SK-N-SH (cell line): ENCODE measurements around the gene UNC5B. TPM values are rescaled to one million over a fixed set of nuclear protein-coding genes. Genes with fewer than 3 reads are reported as not detected.
A peak's percentile ranks its signal among the peaks of the same experiment; 100 is the strongest.

Source experiments
- CTCF ChIA-PET: fragments of 300-600, 350-600 bp; formaldehyde crosslinking; extraction: SDS; loops from one replicate; lab custom pipeline; 2021; lab: Yijun Ruan, JAX
- POLR2A ChIA-PET: fragments of 350-600 bp; sonication (Branson Sonifier 250); formaldehyde crosslinking; extraction: SDS; loops from one replicate; lab custom pipeline; 2020; ENCODE audit warnings: antibody characterized with exemption, inconsistent platforms; lab: Yijun Ruan, JAX
- DNase-seq: peaks from one replicate; pipeline ENCODE4 v3.0.0; 2012
- H2AFZ ChIP-seq: fragments of 200-600 bp; sonication (generic); 2 replicates; pipeline ENCODE4 v1.8.1; 2016; ENCODE audit warnings: antibody characterized with exemption, mild to moderate bottlenecking, low read depth
- H3F3A ChIP-seq: fragments of 200-600 bp; sonication (generic); replicated peaks from 2 replicates; pipeline ENCODE3; 2016; ENCODE audit warnings: antibody characterized with exemption, mild to moderate bottlenecking; ENCODE audit not compliant: insufficient read depth
- H3K27ac ChIP-seq, 2 experiments: fragments of 200-500 bp in 1 of 2; fragments of 200-600 bp in 1 of 2; sonication (Bioruptor generic) in 1 of 2; sonication (generic), shearing (Covaris generic) in 1 of 2; 2 replicates each; pipeline versions ENCODE4 v1.5.1 to v1.6.1; 2014 to 2016; ENCODE audit warnings: low read depth in 2 of 2, inconsistent platforms in 1 of 2, low read length in 1 of 2, mild to moderate bottlenecking in 1 of 2, mixed read lengths in 1 of 2
- H3K27me3 ChIP-seq: fragments of 200-600 bp; sonication (generic), shearing (Covaris generic); 2 replicates; pipeline ENCODE4 v1.6.1; 2016; ENCODE audit warnings: mixed run types; ENCODE audit not compliant: insufficient read depth
- H3K36me3 ChIP-seq, 2 experiments: fragments of 200-500 bp in 1 of 2; fragments of 200-600 bp in 1 of 2; sonication (Bioruptor generic) in 1 of 2; sonication (generic) in 1 of 2; replicated peaks in 1 of 2; 2 replicates each; pipeline versions ENCODE3 to v1.5.1; 2014 to 2016; ENCODE audit warnings: low read length in 1 of 2, mild to moderate bottlenecking in 1 of 2; ENCODE audit not compliant: insufficient read depth in 2 of 2, control insufficient read depth in 1 of 2
- H3K4me1 ChIP-seq, 2 experiments: fragments of 200-500 bp in 1 of 2; fragments of 200-600 bp in 1 of 2; sonication (Bioruptor generic) in 1 of 2; sonication (generic), shearing (Covaris generic) in 1 of 2; 2 replicates each; pipeline versions ENCODE4 v1.5.1 to v1.6.1; 2014 to 2016; ENCODE audit warnings: low read depth in 1 of 2, low read length in 1 of 2, mixed run types in 1 of 2; ENCODE audit not compliant: insufficient read depth in 2 of 2, control insufficient read depth in 1 of 2
- H3K4me2 ChIP-seq: fragments of 200-600 bp; sonication (generic), shearing (Covaris generic); 2 replicates; pipeline ENCODE4 v1.6.1; 2017; ENCODE audit warnings: mixed run types
- H3K4me3 ChIP-seq, 2 experiments: fragments of 200-500 bp in 1 of 2; fragments of 200-600 bp in 1 of 2; sonication (Bioruptor generic) in 1 of 2; sonication (generic), shearing (Covaris generic) in 1 of 2; 2 replicates each; pipeline versions ENCODE4 v1.5.1 to v1.8.1; 2014 to 2016; ENCODE audit warnings: low read depth in 2 of 2, inconsistent platforms in 1 of 2, low read length in 1 of 2, mild to moderate bottlenecking in 1 of 2, mixed read lengths in 1 of 2, moderate library complexity in 1 of 2
- H3K79me2 ChIP-seq: fragments of 200-600 bp; sonication (generic); 2 replicates; pipeline ENCODE4 v1.8.1; 2017; ENCODE audit warnings: mild to moderate bottlenecking; ENCODE audit not compliant: insufficient read depth
- H3K9ac ChIP-seq: fragments of 200-600 bp; sonication (generic); 2 replicates; pipeline ENCODE4 v1.6.1; 2017; ENCODE audit warnings: mixed run types
- H3K9me2 ChIP-seq: fragments of 200-600 bp; sonication (generic); 2 replicates; pipeline ENCODE4 v1.6.1; 2017; ENCODE audit warnings: mixed run types
- H3K9me3 ChIP-seq: fragments of 200-600 bp; sonication (generic); 2 replicates; pipeline ENCODE4 v1.6.1; 2017; ENCODE audit warnings: mixed run types, mild to moderate bottlenecking, moderate library complexity
- H4K20me1 ChIP-seq: fragments of 200-600 bp; sonication (generic); 2 replicates; pipeline ENCODE4 v1.6.1; 2017; ENCODE audit warnings: mild to moderate bottlenecking, mixed run types; ENCODE audit not compliant: insufficient read depth
- CHD2 ChIP-seq: fragments of 150-350 bp; IDR thresholded peaks from 2 replicates; pipeline ENCODE4 v1.6.1; 2018; ENCODE audit warnings: low read length; ENCODE audit not compliant: partially characterized antibody
- EP300 ChIP-seq, 2 experiments: IDR thresholded peaks; 2 replicates each; pipeline versions ENCODE4 v1.4.0 to v1.6.1; 2012; ENCODE audit warnings: borderline replicate concordance in 1 of 2, low read depth in 1 of 2, low read length in 1 of 2
- EZH2phosphoT487 ChIP-seq: fragments of 200-600 bp; sonication (generic); IDR thresholded peaks from 2 replicates; pipeline ENCODE4 v1.6.1; 2017; ENCODE audit warnings: low read depth, mixed run types, mild to moderate bottlenecking, antibody characterized with exemption, moderate library complexity, borderline replicate concordance
- FOXJ3 ChIP-seq: sonication (generic); formaldehyde crosslinking; IDR thresholded peaks from 2 replicates; pipeline ENCODE4 v1.5.1; 2020; ENCODE audit warnings: mild to moderate bottlenecking, missing genetic modification reagents
- GATA2 ChIP-seq: sonication (generic); formaldehyde crosslinking; IDR thresholded peaks from 2 replicates; pipeline ENCODE4 v1.5.0; 2020; ENCODE audit warnings: mild to moderate bottlenecking, missing genetic modification reagents
- MEF2A ChIP-seq: IDR thresholded peaks from 2 replicates; pipeline ENCODE4 v1.4.0; 2012; ENCODE audit warnings: low read depth, borderline replicate concordance
- MXI1 ChIP-seq: IDR thresholded peaks from 2 replicates; pipeline ENCODE4 v1.6.1; 2012; ENCODE audit warnings: mild to moderate bottlenecking, low read depth, low read length, improper control_type of control experiment
- NFIC ChIP-seq: IDR thresholded peaks from 2 replicates; pipeline ENCODE4 v1.4.0; 2012; ENCODE audit warnings: borderline replicate concordance
- PBX3 ChIP-seq: IDR thresholded peaks from 2 replicates; pipeline ENCODE4; 2012
- RCOR1 ChIP-seq: fragments of 150-350 bp; IDR thresholded peaks from 2 replicates; pipeline ENCODE4 v1.6.1; 2017; ENCODE audit warnings: antibody characterized with exemption, low read length
- SMC3 ChIP-seq: IDR thresholded peaks from 2 replicates; pipeline ENCODE4 v1.6.1; 2012; ENCODE audit warnings: low read depth, low read length, improper control_type of control experiment
- TCF12 ChIP-seq: IDR thresholded peaks from 2 replicates; pipeline ENCODE4 v1.4.0; 2012
- USF2 ChIP-seq: fragments of 150-350 bp; IDR thresholded peaks from 2 replicates; pipeline ENCODE4 v1.6.1; 2017; ENCODE audit warnings: antibody characterized with exemption, low read length, low read depth, borderline replicate concordance
- YY1 ChIP-seq: IDR thresholded peaks from 2 replicates; pipeline ENCODE4 v1.4.0; 2012; ENCODE audit warnings: low read depth, mild to moderate bottlenecking
- ZBTB33 ChIP-seq: IDR thresholded peaks from 2 replicates; pipeline ENCODE4 v1.4.0; 2012; ENCODE audit warnings: low read depth, borderline replicate concordance
- WGBS: methylation state at CpG from one replicate; pipeline ENCODE4 v1.1.6; 2017; ENCODE audit warnings: low lambda C conversion rate; 5-methylcytosine and 5-hydroxymethylcytosine counted together
- polyA plus RNA-seq, 3 experiments: library from polyadenylated mRNA; depleted of rRNA; stranded (reverse); fragments of >200 nt; gene quantifications; 2 replicates each; pipeline ENCODE4 v1.2.3, GENCODE V29; 2012

Gene UNC5B
- polyA plus RNA-seq, 1 of the 3 experiments (the other 2 are of a cell fraction) = 13.8 TPM

- WGBS = 55% methylated on average over 6 of the region's 7 CpGs
- Histone ChIP-seq H3K4me3 (no peak overlapping the region), H2AFZ (no peak overlapping the region), H3K9ac (no peak overlapping the region), H3F3A (peaks cover under 1% of the 10 kb centered on the region), H3K4me1 (peaks cover 48 to 100% of the 10 kb centered on the region in 2 experiments), H3K9me2 (no peaks in the 10 kb centered on the region), H3K79me2 (peaks cover 99% of the 10 kb centered on the region), H3K27me3 (no peaks in the 10 kb centered on the region), H3K27ac (peak overlapping the region in 1 of 2 experiments; percentile 100; a peak in 2 of 4 replicates), H4K20me1 (peaks cover 94% of the 10 kb centered on the region), H3K4me2 (peak overlapping the region; percentile 14; the same call in 1 of the 2 replicates), H3K36me3 (no peaks in the 10 kb centered on the region), H3K9me3 (no peaks in the 10 kb centered on the region)
- ChIA-PET CTCF (interaction anchor here (1.0 to 12.2 kb wide), 7 partner anchors 9 to 41 kb away, joined by 3 to 139 read pairs (median 6); no protein-coding TSS in a partner anchor), POLR2A (interaction anchor here (1.4 to 2.0 kb wide), 3 partner anchors 8 to 27 kb away, joined by 5 to 7 read pairs (median 6); no protein-coding TSS in a partner anchor)
- no peak for TF ChIP-seq YY1
- TF ChIP-seq USF2 = no peak
- TF ChIP-seq MEF2A = no peak
- no peak for TF ChIP-seq NFIC
- no peak for DNase-seq
Observed at GRCh38 chr10:71249996-71250395, 37.6 kb downstream of the UNC5B start.

GRCh38 chr10:71250405-71250804, 38.0 kb downstream of the UNC5B start:
- CTCF ChIA-PET = interaction anchor here (1.0 to 12.2 kb wide), 7 partner anchors 9 to 42 kb away, joined by 3 to 139 read pairs (median 6); no protein-coding TSS in a partner anchor
- POLR2A ChIA-PET = interaction anchor here (1.4 to 2.0 kb wide), 3 partner anchors 9 to 27 kb away, joined by 5 to 7 read pairs (median 6); no protein-coding TSS in a partner anchor
- 59% methylated on average over 3 of the region's 3 CpGs for WGBS

More at GRCh38 chr10:71250405-71250804, 38.0 kb downstream of the UNC5B start:
- Histone ChIP-seq H3K27me3 (no peaks in the 10 kb centered on the region), H3K4me2 (peak overlapping the region; percentile 14; the same call in 1 of the 2 replicates), H4K20me1 (peaks cover 94% of the 10 kb centered on the region), H3K9me2 (no peaks in the 10 kb centered on the region), H2AFZ (no peak overlapping the region), H3K27ac (peak overlapping the region; percentile 52 to 100), H3K36me3 (no peaks in the 10 kb centered on the region), H3K4me1 (peaks cover 48 to 100% of the 10 kb centered on the region in 2 experiments; a peak in 3 of 4 replicates), H3F3A (peaks cover 5% of the 10 kb centered on the region), H3K79me2 (peaks cover 99% of the 10 kb centered on the region), H3K9ac (no peak overlapping the region), H3K9me3 (no peaks in the 10 kb centered on the region), H3K4me3 (no peak overlapping the region)
- DNase-seq = no peak
- TF ChIP-seq NFIC (peak; percentile 12; the same call in 1 of the 2 replicates), SMC3 (no peak), EZH2phosphoT487 (no peak), PBX3 (peak; percentile 54; the same call in 1 of the 2 replicates), FOXJ3 (CRISPR knock-in tag) (peak; percentile 74), EP300 (IDR thresholded peaks at IDR 0.05; ENCODE audit: borderline replicate concordance in 1 of 2, low read depth in 1 of 2, low read length in 1 of 2) (peak in 1 of 2 experiments; percentile 90; a peak in 3 of 4 replicates), GATA2 (CRISPR knock-in tag) (peak; percentile 27; the same call in 1 of the 2 replicates), RCOR1 (peak; percentile 89), MXI1 (0 out of 2 replicates have a peak, but pooled peaks have one; percentile 15), ZBTB33 (no peak), CHD2 (peak; percentile 49), TCF12 (peak; percentile 75)
